Esophagus squamous epithelium (tissue), 4 donors: ENCODE data around the gene ABCD2.

Experiments used
- POLR2A ChIP-seq, 4 donors: fragments of 450-650 bp; IDR thresholded peaks; one replicate each; pipeline ENCODE4 v1.6.1; 2017; ENCODE audit warnings: antibody characterized with exemption in 4 of 4, mild to moderate bottlenecking in 4 of 4, moderate library complexity in 3 of 4
- TF ChIP-seq, protein P1 (sequence below), 6 experiments: fragments of 450-650 bp in 4 of 6; fragments of 200-600 bp in 2 of 6; sonication (generic) in 2 of 6; IDR thresholded peaks; one replicate each; pipeline ENCODE4 v1.5.1; 2016 to 2019; ENCODE audit warnings: antibody characterized with exemption in 6 of 6, mild to moderate bottlenecking in 4 of 6, moderate library complexity in 4 of 6

DNA sequence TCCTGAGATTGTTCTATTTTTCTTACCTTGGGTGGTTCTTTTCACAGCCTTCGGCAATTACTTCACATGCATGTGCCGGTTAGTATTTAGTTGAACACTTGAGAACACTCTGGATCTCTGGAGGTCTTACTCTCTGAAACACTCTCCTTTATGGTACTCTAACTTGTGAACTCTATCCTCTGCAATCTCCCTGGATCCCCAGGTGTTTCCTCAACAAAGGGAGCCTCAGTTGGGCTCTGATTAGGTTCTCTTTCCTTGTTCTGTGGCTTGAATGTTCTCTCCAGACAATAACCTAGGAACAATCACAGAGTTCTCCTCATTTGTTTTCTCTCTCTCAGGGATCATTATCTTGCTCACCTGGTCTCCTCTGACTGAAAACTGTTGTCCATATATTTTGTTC is 40.5 kb upstream of the ABCD2 start:
- TF ChIP-seq, protein P1, sequence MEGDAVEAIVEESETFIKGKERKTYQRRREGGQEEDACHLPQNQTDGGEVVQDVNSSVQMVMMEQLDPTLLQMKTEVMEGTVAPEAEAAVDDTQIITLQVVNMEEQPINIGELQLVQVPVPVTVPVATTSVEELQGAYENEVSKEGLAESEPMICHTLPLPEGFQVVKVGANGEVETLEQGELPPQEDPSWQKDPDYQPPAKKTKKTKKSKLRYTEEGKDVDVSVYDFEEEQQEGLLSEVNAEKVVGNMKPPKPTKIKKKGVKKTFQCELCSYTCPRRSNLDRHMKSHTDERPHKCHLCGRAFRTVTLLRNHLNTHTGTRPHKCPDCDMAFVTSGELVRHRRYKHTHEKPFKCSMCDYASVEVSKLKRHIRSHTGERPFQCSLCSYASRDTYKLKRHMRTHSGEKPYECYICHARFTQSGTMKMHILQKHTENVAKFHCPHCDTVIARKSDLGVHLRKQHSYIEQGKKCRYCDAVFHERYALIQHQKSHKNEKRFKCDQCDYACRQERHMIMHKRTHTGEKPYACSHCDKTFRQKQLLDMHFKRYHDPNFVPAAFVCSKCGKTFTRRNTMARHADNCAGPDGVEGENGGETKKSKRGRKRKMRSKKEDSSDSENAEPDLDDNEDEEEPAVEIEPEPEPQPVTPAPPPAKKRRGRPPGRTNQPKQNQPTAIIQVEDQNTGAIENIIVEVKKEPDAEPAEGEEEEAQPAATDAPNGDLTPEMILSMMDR (IDR thresholded peaks at IDR 0.05), result no peak
- TF ChIP-seq POLR2A (IDR thresholded peaks at IDR 0.05), result no peak
